ENCODE results near the gene NCF2. TPM values are rescaled to one million over a fixed set of nuclear protein-coding genes. Genes with fewer than 3 reads are reported as not detected.

Gene NCF2
- total and polyA plus RNA-seq, 2 donors (not counting 3 experiments of a cell fraction or from before 2014, with no cell fraction given) = 0.03 TPM; not detected in 1

DNA sequence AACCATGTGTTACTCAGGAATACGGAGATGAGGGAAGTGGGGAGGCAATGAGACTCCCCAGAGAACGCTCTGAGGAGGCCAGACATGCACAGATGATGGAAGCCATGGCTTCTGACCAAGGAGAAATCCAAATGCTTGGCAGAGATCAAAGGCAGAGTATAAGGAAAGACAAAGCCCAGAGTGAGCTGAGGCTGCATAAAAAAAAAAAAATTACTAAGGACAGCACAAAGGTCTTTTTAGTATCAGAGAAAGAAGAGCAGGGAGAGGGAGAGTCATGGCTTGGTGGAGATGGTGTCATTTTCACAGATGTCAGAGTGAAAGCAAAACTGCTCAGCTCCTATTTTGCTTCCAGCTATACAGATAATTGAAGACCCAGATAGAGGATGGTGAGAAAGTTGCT, 8.1 kb upstream of the NCF2 start:
- H4K20me1 ChIP-seq (replicated peaks; ENCODE audit: control insufficient read depth, extremely low read depth, insufficient read depth, low read length) = no peaks in the 10 kb centered on the region
- H3K9ac ChIP-seq (replicated peaks; ENCODE audit: extremely low read depth, insufficient read depth, low read length) = no peak overlapping the region
- H3K27me3 ChIP-seq (ENCODE audit: control insufficient read depth in 2 of 2, insufficient read depth in 2 of 2, low read length in 2 of 2) = peaks cover 2 to 8% of the 10 kb centered on the region in 2 experiments
- H3K4me1 ChIP-seq (ENCODE audit: control insufficient read depth, extremely low read depth, insufficient read depth, low read length) = no peaks in the 10 kb centered on the region
- intact Hi-C loops (cut with micrococcal nuclease) (no loop called here), dilution Hi-C loops (cut with MboI; ENCODE audit: extremely low pct_ligation_motif_present, low sequenced_read_pairs) (no loop called here)
- no peaks in the 10 kb centered on the region for H3K79me2 ChIP-seq (ENCODE audit: control insufficient read depth, insufficient read depth, low read length)
- H3K4me2 ChIP-seq (ENCODE audit: insufficient read depth, low read length) = no peak overlapping the region
- ChIA-PET CTCF (interaction anchor here (3.1 kb wide), 1 partner anchor 11 kb away, joined by 11 read pairs; no protein-coding TSS in a partner anchor), POLR2A (no interaction called here)
- H3K9me1 ChIP-seq (replicated peaks; ENCODE audit: control insufficient read depth, extremely low read depth, insufficient read depth, low read length) = no peaks in the 10 kb centered on the region
- H3K4me3 ChIP-seq (replicated peaks in 1 of 3; ENCODE audit: insufficient read depth in 1 of 3, low read depth in 1 of 3, low read length in 3 of 3) = no peak overlapping the region
- DNase-seq (ENCODE audit: low read depth, low spot score) (no peak), FAIRE-seq (no peak)
- H2AFZ ChIP-seq (ENCODE audit: low read depth, low read length) = no peak overlapping the region
- no peaks in the 10 kb centered on the region for H3K9me3 ChIP-seq (replicated peaks; ENCODE audit: control insufficient read depth, insufficient read depth, low read length)
- H3K27ac ChIP-seq (ENCODE audit: insufficient read depth, low read depth, low read length) = no peak overlapping the region
- H3K36me3 ChIP-seq (ENCODE audit: control insufficient read depth in 2 of 2, extremely low read depth in 1 of 2, insufficient read depth in 2 of 2, low read length in 2 of 2) = no peaks in the 10 kb centered on the region
- TF ChIP-seq MYC (IDR thresholded peaks at IDR 0.05; ENCODE audit: low read depth, low read length) (no peak), POLR2AphosphoS5 (IDR thresholded peaks at IDR 0.05; ENCODE audit: insufficient read depth, low read depth, low read length) (no peak), GATA2 (IDR thresholded peaks at IDR 0.05; ENCODE audit: insufficient read depth, insufficient read length, low read depth, low read length) (no peak), JUN (IDR thresholded peaks at IDR 0.05; ENCODE audit: borderline replicate concordance, insufficient read depth, insufficient read length, low read depth) (no peak), POLR2A (IDR thresholded peaks at IDR 0.05; ENCODE audit: low read depth, low read length) (no peak), EZH2 (IDR thresholded peaks at IDR 0.05; ENCODE audit: borderline replicate concordance, low read depth, low read length, severe bottlenecking) (no peak)
- TF ChIP-seq, protein P1, sequence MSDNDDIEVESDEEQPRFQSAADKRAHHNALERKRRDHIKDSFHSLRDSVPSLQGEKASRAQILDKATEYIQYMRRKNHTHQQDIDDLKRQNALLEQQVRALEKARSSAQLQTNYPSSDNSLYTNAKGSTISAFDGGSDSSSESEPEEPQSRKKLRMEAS (IDR thresholded peaks at IDR 0.05; ENCODE audit: insufficient read depth, insufficient read length) = no peak
- TF ChIP-seq, protein P2, sequence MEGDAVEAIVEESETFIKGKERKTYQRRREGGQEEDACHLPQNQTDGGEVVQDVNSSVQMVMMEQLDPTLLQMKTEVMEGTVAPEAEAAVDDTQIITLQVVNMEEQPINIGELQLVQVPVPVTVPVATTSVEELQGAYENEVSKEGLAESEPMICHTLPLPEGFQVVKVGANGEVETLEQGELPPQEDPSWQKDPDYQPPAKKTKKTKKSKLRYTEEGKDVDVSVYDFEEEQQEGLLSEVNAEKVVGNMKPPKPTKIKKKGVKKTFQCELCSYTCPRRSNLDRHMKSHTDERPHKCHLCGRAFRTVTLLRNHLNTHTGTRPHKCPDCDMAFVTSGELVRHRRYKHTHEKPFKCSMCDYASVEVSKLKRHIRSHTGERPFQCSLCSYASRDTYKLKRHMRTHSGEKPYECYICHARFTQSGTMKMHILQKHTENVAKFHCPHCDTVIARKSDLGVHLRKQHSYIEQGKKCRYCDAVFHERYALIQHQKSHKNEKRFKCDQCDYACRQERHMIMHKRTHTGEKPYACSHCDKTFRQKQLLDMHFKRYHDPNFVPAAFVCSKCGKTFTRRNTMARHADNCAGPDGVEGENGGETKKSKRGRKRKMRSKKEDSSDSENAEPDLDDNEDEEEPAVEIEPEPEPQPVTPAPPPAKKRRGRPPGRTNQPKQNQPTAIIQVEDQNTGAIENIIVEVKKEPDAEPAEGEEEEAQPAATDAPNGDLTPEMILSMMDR (IDR thresholded peaks at IDR 0.05; ENCODE audit: extremely low read depth in 1 of 2, insufficient read depth in 1 of 2, low read depth in 1 of 2, low read length in 2 of 2) = no peak
- BruUV-seq (replicated peaks) = no TSS peak

All from endothelial cell of umbilical vein (primary cell).